GM12878 (cell line): ENCODE data around the gene GNG12. TPM values are rescaled to one million over a fixed set of nuclear protein-coding genes. Genes with fewer than 3 reads are reported as not detected.
A peak's percentile ranks its signal among the peaks of the same experiment; 100 is the strongest.

Experiments
- ATAC-seq: fragments of 200-7000 bp; cut with Tn5 transposase; 3 replicates; pipeline ENCODE4 v1.9.1; 2020; ENCODE audit warnings: mild to moderate bottlenecking, moderate library complexity
- BruUV-seq: library from RNA; stranded (reverse); fragments of 400-500 nt; replicated peaks from 2 replicates; lab custom pipeline; 2021; lab: Mats Ljungman, UMichigan
- CTCF ChIA-PET: fragments of 300-600 bp; sonication (Branson Sonifier 250); formaldehyde crosslinking; extraction: SDS; loops from one replicate; lab custom pipeline; 2021; ENCODE audit warnings: inconsistent platforms; lab: Yijun Ruan, JAX
- POLR2A ChIA-PET: fragments of 350-600 bp; formaldehyde crosslinking; extraction: SDS; loops from one replicate; lab custom pipeline; 2021; ENCODE audit warnings: inconsistent platforms; lab: Charles Lee
- RAD21 ChIA-PET: fragments of 300-600 bp; sonication (Branson Sonifier 250); formaldehyde crosslinking; loops from one replicate; lab custom pipeline; 2023; ENCODE audit warnings: antibody characterized with exemption; ENCODE audit not compliant: unreplicated experiment; lab: Charles Lee
- SMC1A ChIA-PET: fragments of 300-600 bp; sonication (Branson Sonifier 250); formaldehyde crosslinking; loops from one replicate; lab custom pipeline; 2023; ENCODE audit not compliant: unreplicated experiment, uncharacterized antibody; lab: Charles Lee
- DNase-seq: peaks from one replicate; pipeline ENCODE4 v3.0.0-alpha.2; 2011; ENCODE audit warnings: low read depth, low spot score
- FAIRE-seq: peaks from 3 replicates; lab custom pipeline; 2011; peaks lifted over from hg19 to GRCh38; lab: Jason Lieb, UNC
- H2AFZ ChIP-seq: 2 replicates; pipeline ENCODE4 v1.6.0; 2011; ENCODE audit warnings: low read depth, low read length, control low read depth; ENCODE audit not compliant: control insufficient read depth
- H3K27ac ChIP-seq: 2 replicates; pipeline ENCODE4 v1.5.1; 2011; ENCODE audit warnings: control low read depth; ENCODE audit not compliant: control insufficient read depth, insufficient read depth
- H3K27me3 ChIP-seq, 2 experiments: replicated peaks in 1 of 2; 2 replicates each; pipeline versions ENCODE4 v1.6.0 to v1.6.1; 2011; ENCODE audit warnings: low read length in 1 of 2; ENCODE audit not compliant: control insufficient read depth in 2 of 2, insufficient read depth in 2 of 2
- H3K36me3 ChIP-seq, 2 experiments: 2 replicates each; pipeline ENCODE4 v1.5.1; 2011; ENCODE audit warnings: low read length in 1 of 2; ENCODE audit not compliant: control insufficient read depth in 2 of 2, insufficient read depth in 2 of 2
- H3K4me1 ChIP-seq: 2 replicates; pipeline ENCODE4 v1.6.1; 2011; ENCODE audit warnings: mild to moderate bottlenecking, low read length, moderate library complexity, mixed read lengths; ENCODE audit not compliant: control insufficient read depth, insufficient read depth
- H3K4me2 ChIP-seq: 2 replicates; pipeline ENCODE4 v1.6.0; 2011; ENCODE audit warnings: control low read depth; ENCODE audit not compliant: control insufficient read depth, insufficient read depth
- H3K4me3 ChIP-seq: fragments of 200-600 bp; sonication (generic); 2 replicates; pipeline ENCODE4 v1.5.1; 2016
- H3K79me2 ChIP-seq: 2 replicates; pipeline ENCODE4 v1.6.0; 2011; ENCODE audit warnings: low read length; ENCODE audit not compliant: control insufficient read depth, insufficient read depth
- H3K9ac ChIP-seq: 2 replicates; pipeline ENCODE4 v1.8.0; 2011; ENCODE audit warnings: low read length, control low read depth, mixed read lengths; ENCODE audit not compliant: control insufficient read depth, insufficient read depth
- H3K9me3 ChIP-seq: replicated peaks from 3 replicates; pipeline ENCODE4 v1.5.1; 2011; ENCODE audit warnings: mild to moderate bottlenecking, low read length; ENCODE audit not compliant: control insufficient read depth, insufficient read depth
- H4K20me1 ChIP-seq: 2 replicates; pipeline ENCODE4 v1.6.0; 2011; ENCODE audit not compliant: control insufficient read depth, insufficient read depth
- ASH2L ChIP-seq: fragments of 300-600, 200-600 bp; sonication (generic); IDR thresholded peaks from 2 replicates; pipeline ENCODE4 v1.6.1; 2017; ENCODE audit warnings: low read depth, mild to moderate bottlenecking, borderline replicate concordance
- EED ChIP-seq: sonication (generic); IDR thresholded peaks from 2 replicates; pipeline ENCODE4 v1.6.1; 2016; ENCODE audit warnings: antibody characterized with exemption, low read depth
- HCFC1 ChIP-seq: fragments of 150-350 bp; IDR thresholded peaks from 2 replicates; pipeline ENCODE4 v1.6.1; 2014; ENCODE audit warnings: low read length
- IKZF1 ChIP-seq: fragments of 450-650 bp; conservative IDR thresholded peaks from 2 replicates; pipeline ENCODE4 v1.6.1; 2017; ENCODE audit warnings: antibody characterized with exemption, mild to moderate bottlenecking
- MLLT1 ChIP-seq: fragments of 450-650 bp; IDR thresholded peaks from 2 replicates; pipeline ENCODE4 v1.6.1; 2016; ENCODE audit warnings: mild to moderate bottlenecking
- NFXL1 ChIP-seq: fragments of 450-650 bp; IDR thresholded peaks from 2 replicates; pipeline ENCODE4 v1.6.1; 2017; ENCODE audit warnings: antibody characterized with exemption, mild to moderate bottlenecking, borderline replicate concordance
- ZNF217 ChIP-seq: fragments of 450-650 bp; IDR thresholded peaks from 2 replicates; pipeline ENCODE4 v1.6.1; 2017; ENCODE audit warnings: antibody characterized with exemption, mild to moderate bottlenecking
- WGBS: methylation state at CpG from one replicate; pipeline ENCODE4 v1.1.6; 2016; ENCODE audit warnings: low lambda C conversion rate; ENCODE audit not compliant: insufficient replicate concordance, insufficient coverage; ENCODE audit errors: missing lambda C conversion rate; 5-methylcytosine and 5-hydroxymethylcytosine counted together
- in situ Hi-C: fragments of 300-500 bp; cut with MboI; formaldehyde crosslinking; loops from 9 replicates; pipeline ENCODE4 v1.14.3; 2018; ENCODE audit warnings: mixed read lengths
- intact Hi-C: fragments of 100-400 bp; cut with micrococcal nuclease; formaldehyde crosslinking; loops from one replicate; pipeline ENCODE4 v1.14.2; 2022; ENCODE audit not compliant: unreplicated experiment
- polyA plus RNA-seq, 11 experiments: library from polyadenylated mRNA; depleted of rRNA in 4 of 11; unstranded in 6 of 11; stranded (reverse) in 5 of 11; fragments of >200 nt; fragmentation: Nextera tagmentation in 4 of 11; fragmentation: Illumina TruSeq in 1 of 11; extraction: Ambion mirVana in 4 of 11; extraction: Trizol in 1 of 11; gene quantifications; 1 replicate in 1 of 11; 2 replicates in 10 of 11; pipeline versions ENCODE4 v1.2.1 to v1.2.3, GENCODE V29; 2011 to 2016; ENCODE audit warnings: inconsistent platforms in 2 of 11, missing spikeins in 2 of 11, low read depth in 1 of 11
- total RNA-seq, 4 experiments: library from RNA; depleted of rRNA in 3 of 4; stranded (reverse); fragments of >200 nt in 3 of 4; fragmentation: Illumina TruSeq in 1 of 4; extraction: Trizol in 1 of 4; gene quantifications; 2 replicates each; pipeline versions ENCODE4 v1.2.1 to v1.2.3, GENCODE V29; 2013 to 2021
- TF ChIP-seq, protein P1 (sequence below): fragments of 450-650 bp; formaldehyde crosslinking; IDR thresholded peaks from 2 replicates; pipeline ENCODE4 v1.5.0; 2022; ENCODE audit warnings: mild to moderate bottlenecking, missing genetic modification characterization

The GNG12 gene
- total and polyA plus RNA-seq, 10 of the 15 experiments (the other 5 are each of a cell fraction or from before 2014, with no cell fraction given), result 0.22 to 32.8 (median 0.35) TPM

- Histone ChIP-seq H3K4me2 (no peak overlapping the region), H3K4me1 (peaks cover 7% of the 10 kb centered on the region), H3K27me3 (peaks cover 0 to 3% of the 10 kb centered on the region in 2 experiments; a peak in 3 of 4 replicates), H3K9me3 (no peaks in the 10 kb centered on the region), H2AFZ (no peak overlapping the region), H3K36me3 (no peaks in the 10 kb centered on the region), H3K4me3 (no peak overlapping the region), H4K20me1 (no peaks in the 10 kb centered on the region), H3K9ac (no peak overlapping the region), H3K27ac (no peak overlapping the region), H3K79me2 (no peaks in the 10 kb centered on the region)
- FAIRE-seq (no peak), ATAC-seq (no peak), DNase-seq (no peak)
- in situ Hi-C loops, result no loop called here
- 57% methylated on average over 1 of the region's 1 CpG for WGBS
- intact Hi-C loops, result loop anchor here (5.0 kb wide), 3 partner anchors 289 to 579 kb away; no protein-coding TSS in a partner anchor
- SMC1A ChIA-PET, result interaction anchor here (0.7 to 20.9 kb wide), 16 partner anchors 8 to 350 kb away, joined by 3 to 1058 read pairs (median 16); partner anchors contain the start of genes GADD45A and GNG12
- no TSS peak for BruUV-seq
- POLR2A ChIA-PET, result interaction anchor here (1.0 to 5.3 kb wide), 7 partner anchors 19 to 69 kb away, joined by 3 to 36 read pairs (median 15); partner anchors contain the start of gene GNG12
- CTCF ChIA-PET, result interaction anchor here (0.6 to 10.3 kb wide), 21 partner anchors 8 to 1424 kb away, joined by 3 to 315 read pairs (median 22); partner anchors contain the start of genes GADD45A and GNG12
- TF ChIP-seq ZNF217, result peak; percentile 29; the same call in 1 of the 2 replicates
- no peak for TF ChIP-seq IKZF1
- TF ChIP-seq, all 136 proteins: peak for 1
- RAD21 ChIA-PET, result interaction anchor here (0.6 to 10.3 kb wide), 18 partner anchors 8 to 252 kb away, joined by 3 to 320 read pairs (median 10); partner anchors contain the start of genes GADD45A and GNG12
Measured at GRCh38 chr1:67768480-67768879, 64.8 kb downstream of the GNG12 start.

GRCh38 chr1:67767103-67767782 lies 66.0 kb downstream of the GNG12 start:
- Histone ChIP-seq H3K9me3 (no peaks in the 10 kb centered on the region), H4K20me1 (no peaks in the 10 kb centered on the region), H3K4me3 (no peak overlapping the region), H3K9ac (no peak overlapping the region), H3K4me1 (peaks cover 7% of the 10 kb centered on the region), H3K36me3 (no peaks in the 10 kb centered on the region), H3K27me3 (peaks cover 0 to 3% of the 10 kb centered on the region in 2 experiments; a peak in 3 of 4 replicates), H3K4me2 (no peak overlapping the region), H3K79me2 (no peaks in the 10 kb centered on the region), H3K27ac (no peak overlapping the region), H2AFZ (no peak overlapping the region)
- CTCF ChIA-PET, result interaction anchor here (0.7 to 10.3 kb wide), 34 partner anchors 9 to 579 kb away, joined by 3 to 315 read pairs (median 13); partner anchors contain the start of genes GADD45A and GNG12
- no peak for FAIRE-seq
- peak; percentile 12; the same call in 2 of the 3 replicates for ATAC-seq
- WGBS, result 42% methylated on average over 6 of the region's 6 CpGs
- in situ Hi-C loops (no loop called here), intact Hi-C loops (loop anchor here (2.0 to 5.0 kb wide), 4 partner anchors 84 to 580 kb away; no protein-coding TSS in a partner anchor)
- no peak for DNase-seq
- SMC1A ChIA-PET, result interaction anchor here (0.7 to 20.9 kb wide), 40 partner anchors 7 to 1980 kb away, joined by 3 to 1058 read pairs (median 4); partner anchors contain the start of genes GADD45A and GNG12
- POLR2A ChIA-PET, result interaction anchor here (0.5 to 4.7 kb wide), 20 partner anchors 9 to 434 kb away, joined by 3 to 35 read pairs (median 6); partner anchors contain the start of gene GADD45A
- RAD21 ChIA-PET, result interaction anchor here (0.5 to 10.3 kb wide), 31 partner anchors 9 to 579 kb away, joined by 3 to 320 read pairs (median 8); partner anchors contain the start of genes GADD45A and GNG12
- no TSS peak for BruUV-seq
- no peak for TF ChIP-seq NFXL1
- TF ChIP-seq, protein P1, sequence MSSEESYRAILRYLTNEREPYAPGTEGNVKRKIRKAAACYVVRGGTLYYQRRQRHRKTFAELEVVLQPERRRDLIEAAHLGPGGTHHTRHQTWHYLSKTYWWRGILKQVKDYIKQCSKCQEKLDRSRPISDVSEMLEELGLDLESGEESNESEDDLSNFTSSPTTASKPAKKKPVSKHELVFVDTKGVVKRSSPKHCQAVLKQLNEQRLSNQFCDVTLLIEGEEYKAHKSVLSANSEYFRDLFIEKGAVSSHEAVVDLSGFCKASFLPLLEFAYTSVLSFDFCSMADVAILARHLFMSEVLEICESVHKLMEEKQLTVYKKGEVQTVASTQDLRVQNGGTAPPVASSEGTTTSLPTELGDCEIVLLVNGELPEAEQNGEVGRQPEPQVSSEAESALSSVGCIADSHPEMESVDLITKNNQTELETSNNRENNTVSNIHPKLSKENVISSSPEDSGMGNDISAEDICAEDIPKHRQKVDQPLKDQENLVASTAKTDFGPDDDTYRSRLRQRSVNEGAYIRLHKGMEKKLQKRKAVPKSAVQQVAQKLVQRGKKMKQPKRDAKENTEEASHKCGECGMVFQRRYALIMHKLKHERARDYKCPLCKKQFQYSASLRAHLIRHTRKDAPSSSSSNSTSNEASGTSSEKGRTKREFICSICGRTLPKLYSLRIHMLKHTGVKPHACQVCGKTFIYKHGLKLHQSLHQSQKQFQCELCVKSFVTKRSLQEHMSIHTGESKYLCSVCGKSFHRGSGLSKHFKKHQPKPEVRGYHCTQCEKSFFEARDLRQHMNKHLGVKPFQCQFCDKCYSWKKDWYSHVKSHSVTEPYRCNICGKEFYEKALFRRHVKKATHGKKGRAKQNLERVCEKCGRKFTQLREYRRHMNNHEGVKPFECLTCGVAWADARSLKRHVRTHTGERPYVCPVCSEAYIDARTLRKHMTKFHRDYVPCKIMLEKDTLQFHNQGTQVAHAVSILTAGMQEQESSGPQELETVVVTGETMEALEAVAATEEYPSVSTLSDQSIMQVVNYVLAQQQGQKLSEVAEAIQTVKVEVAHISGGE (CRISPR knock-in tag), result no peak
- TF ChIP-seq MLLT1, result no peak
- no peak for TF ChIP-seq HCFC1
- TF ChIP-seq EED, result no peak
- no peak for TF ChIP-seq ASH2L
